Measurements from ENCODE around the gene CCDC77.

Gene CCDC77

GRCh38 chr12:480831-481816 lies 79.7 kb downstream of the CCDC77 start:
- DNase-seq: peak in 13 of 56 donors; percentile 4 to 46 (median 30)

GRCh38 chr12:482061-482460 lies 80.6 kb downstream of the CCDC77 start:
- no peak for DNase-seq

- DNase-seq: no peak
Observed at GRCh38 chr12:484096-484495, 82.7 kb downstream of the CCDC77 start.

- no peak for DNase-seq
Observed at GRCh38 chr12:490260-490659, 88.8 kb downstream of the CCDC77 start.

Measured in amygdala (tissue), 56 donors.